Liver (tissue), 3 donors: ENCODE measurements around the gene ATG2A.

Experiments
- ATF3 ChIP-seq: IDR thresholded peaks from 2 replicates; pipeline ENCODE4 v1.6.1; 2016; ENCODE audit warnings: antibody characterized with exemption
- FOXA1 ChIP-seq: IDR thresholded peaks from 2 replicates; pipeline ENCODE4 v1.6.1; 2016; ENCODE audit warnings: antibody characterized with exemption
- GABPA ChIP-seq, 2 donors: IDR thresholded peaks in 1 of 2; conservative IDR thresholded peaks in 1 of 2; 2 replicates each; pipeline ENCODE4 v1.6.1; 2016; ENCODE audit warnings: antibody characterized with exemption in 2 of 2, mild to moderate bottlenecking in 1 of 2, moderate library complexity in 1 of 2
- HNF4A ChIP-seq, 2 donors: conservative IDR thresholded peaks; 2 replicates each; pipeline ENCODE4 v1.6.1; 2016; ENCODE audit warnings: antibody characterized with exemption in 2 of 2, mild to moderate bottlenecking in 2 of 2
- JUND ChIP-seq, 2 donors: IDR thresholded peaks; 2 replicates each; pipeline ENCODE4 v1.6.1; 2016; ENCODE audit warnings: antibody characterized with exemption in 2 of 2
- RAD21 ChIP-seq, 2 donors: IDR thresholded peaks; 2 replicates each; pipeline ENCODE4 v1.6.1; 2016; ENCODE audit warnings: antibody characterized with exemption in 2 of 2, mild to moderate bottlenecking in 2 of 2
- YY1 ChIP-seq: IDR thresholded peaks from 2 replicates; pipeline ENCODE4 v1.6.1; 2016; ENCODE audit warnings: antibody characterized with exemption, mild to moderate bottlenecking
- TF ChIP-seq, protein P1 (sequence below): IDR thresholded peaks from 2 replicates; pipeline ENCODE4 v1.6.1; 2016; ENCODE audit warnings: antibody characterized with exemption, mild to moderate bottlenecking
- TF ChIP-seq, protein P2 (sequence below): fragments of 150-350 bp; IDR thresholded peaks from 2 replicates; pipeline ENCODE4 v1.5.1; 2017; ENCODE audit warnings: improper control_type of control experiment, low read depth, low read length; ENCODE audit not compliant: missing input control
- TF ChIP-seq, protein P3 (sequence below): IDR thresholded peaks from 2 replicates; pipeline ENCODE4 v1.6.1; 2016; ENCODE audit warnings: antibody characterized with exemption
- donor health status: healthy.
- donor health status: healthy.

- TF ChIP-seq, protein P1, sequence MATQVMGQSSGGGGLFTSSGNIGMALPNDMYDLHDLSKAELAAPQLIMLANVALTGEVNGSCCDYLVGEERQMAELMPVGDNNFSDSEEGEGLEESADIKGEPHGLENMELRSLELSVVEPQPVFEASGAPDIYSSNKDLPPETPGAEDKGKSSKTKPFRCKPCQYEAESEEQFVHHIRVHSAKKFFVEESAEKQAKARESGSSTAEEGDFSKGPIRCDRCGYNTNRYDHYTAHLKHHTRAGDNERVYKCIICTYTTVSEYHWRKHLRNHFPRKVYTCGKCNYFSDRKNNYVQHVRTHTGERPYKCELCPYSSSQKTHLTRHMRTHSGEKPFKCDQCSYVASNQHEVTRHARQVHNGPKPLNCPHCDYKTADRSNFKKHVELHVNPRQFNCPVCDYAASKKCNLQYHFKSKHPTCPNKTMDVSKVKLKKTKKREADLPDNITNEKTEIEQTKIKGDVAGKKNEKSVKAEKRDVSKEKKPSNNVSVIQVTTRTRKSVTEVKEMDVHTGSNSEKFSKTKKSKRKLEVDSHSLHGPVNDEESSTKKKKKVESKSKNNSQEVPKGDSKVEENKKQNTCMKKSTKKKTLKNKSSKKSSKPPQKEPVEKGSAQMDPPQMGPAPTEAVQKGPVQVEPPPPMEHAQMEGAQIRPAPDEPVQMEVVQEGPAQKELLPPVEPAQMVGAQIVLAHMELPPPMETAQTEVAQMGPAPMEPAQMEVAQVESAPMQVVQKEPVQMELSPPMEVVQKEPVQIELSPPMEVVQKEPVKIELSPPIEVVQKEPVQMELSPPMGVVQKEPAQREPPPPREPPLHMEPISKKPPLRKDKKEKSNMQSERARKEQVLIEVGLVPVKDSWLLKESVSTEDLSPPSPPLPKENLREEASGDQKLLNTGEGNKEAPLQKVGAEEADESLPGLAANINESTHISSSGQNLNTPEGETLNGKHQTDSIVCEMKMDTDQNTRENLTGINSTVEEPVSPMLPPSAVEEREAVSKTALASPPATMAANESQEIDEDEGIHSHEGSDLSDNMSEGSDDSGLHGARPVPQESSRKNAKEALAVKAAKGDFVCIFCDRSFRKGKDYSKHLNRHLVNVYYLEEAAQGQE: no peak
- TF ChIP-seq, protein P2, sequence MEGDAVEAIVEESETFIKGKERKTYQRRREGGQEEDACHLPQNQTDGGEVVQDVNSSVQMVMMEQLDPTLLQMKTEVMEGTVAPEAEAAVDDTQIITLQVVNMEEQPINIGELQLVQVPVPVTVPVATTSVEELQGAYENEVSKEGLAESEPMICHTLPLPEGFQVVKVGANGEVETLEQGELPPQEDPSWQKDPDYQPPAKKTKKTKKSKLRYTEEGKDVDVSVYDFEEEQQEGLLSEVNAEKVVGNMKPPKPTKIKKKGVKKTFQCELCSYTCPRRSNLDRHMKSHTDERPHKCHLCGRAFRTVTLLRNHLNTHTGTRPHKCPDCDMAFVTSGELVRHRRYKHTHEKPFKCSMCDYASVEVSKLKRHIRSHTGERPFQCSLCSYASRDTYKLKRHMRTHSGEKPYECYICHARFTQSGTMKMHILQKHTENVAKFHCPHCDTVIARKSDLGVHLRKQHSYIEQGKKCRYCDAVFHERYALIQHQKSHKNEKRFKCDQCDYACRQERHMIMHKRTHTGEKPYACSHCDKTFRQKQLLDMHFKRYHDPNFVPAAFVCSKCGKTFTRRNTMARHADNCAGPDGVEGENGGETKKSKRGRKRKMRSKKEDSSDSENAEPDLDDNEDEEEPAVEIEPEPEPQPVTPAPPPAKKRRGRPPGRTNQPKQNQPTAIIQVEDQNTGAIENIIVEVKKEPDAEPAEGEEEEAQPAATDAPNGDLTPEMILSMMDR: no peak
- TF ChIP-seq GABPA (IDR thresholded peaks at IDR 0.05 in 1 of 2, conservative IDR thresholded peaks at IDR 0.05 in 1 of 2): no peak
- no peak for TF ChIP-seq ATF3
- TF ChIP-seq, protein P3, sequence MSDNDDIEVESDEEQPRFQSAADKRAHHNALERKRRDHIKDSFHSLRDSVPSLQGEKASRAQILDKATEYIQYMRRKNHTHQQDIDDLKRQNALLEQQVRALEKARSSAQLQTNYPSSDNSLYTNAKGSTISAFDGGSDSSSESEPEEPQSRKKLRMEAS: no peak
- no peak for TF ChIP-seq YY1
- no peak for TF ChIP-seq HNF4A (conservative IDR thresholded peaks at IDR 0.05)
- TF ChIP-seq JUND (IDR thresholded peaks at IDR 0.05): no peak
- TF ChIP-seq RAD21 (IDR thresholded peaks at IDR 0.05): no peak
- TF ChIP-seq FOXA1: no peak
These were observed 34.5 kb upstream of the ATG2A start for GRCh38 chr11:64951529-64951928.
